Measurements from ENCODE around the gene RBM34.
"Not testable (repeated sequence)": the region's sequence is repeated elsewhere in the genome, so short reads cannot be mapped to it uniquely, and the experiment has no call there.

The RBM34 gene

GRCh38 chr1:235203428-235203827, 42.4 kb upstream of the RBM34 start:
- WGBS (ENCODE audit: extremely low coverage, insufficient coverage, insufficient read length) = no CpG with 5 or more reads among the region's 1 CpG

GRCh38 chr1:235202447-235202846, 41.4 kb upstream of the RBM34 start:
- DNase-seq = not testable (repeated sequence)
- no CpG with 5 or more reads among the region's 5 CpGs for WGBS (ENCODE audit: extremely low coverage, insufficient coverage, insufficient read length)

More at GRCh38 chr1:235203428-235203827, 42.4 kb upstream of the RBM34 start:
- Histone ChIP-seq H3K27ac (ENCODE audit: low read depth, low read length) (no peak overlapping the region), H3K14ac (ENCODE audit: low read length) (no peak overlapping the region), H4K12ac (ENCODE audit: low read depth, low read length) (no peak overlapping the region), H3K27me3 (ENCODE audit: insufficient read depth, low read length) (no peaks in the 10 kb centered on the region), H4K8ac (ENCODE audit: low read depth, low read length) (no peak overlapping the region), H2AFZ (ENCODE audit: insufficient read depth, low read length, poor library complexity) (no peak overlapping the region), H2AK5ac (ENCODE audit: low read length) (no peak overlapping the region), H3K9me3 (ENCODE audit: insufficient read depth, low read depth, low read length) (no peaks in the 10 kb centered on the region), H4K91ac (ENCODE audit: low read depth, low read length) (no peak overlapping the region), H3K4ac (ENCODE audit: low read depth, low read length) (no peak overlapping the region), H2BK120ac (ENCODE audit: insufficient read depth, low read length, poor library complexity) (no peak overlapping the region), H3K36me3 (ENCODE audit: control insufficient read depth in 1 of 2, insufficient read depth in 2 of 2, low read length in 2 of 2) (peaks cover 8 to 14% of the 10 kb centered on the region in 2 experiments), H3K4me2 (ENCODE audit: low read length) (no peak overlapping the region), H3K23ac (ENCODE audit: low read length) (no peak overlapping the region), H3K79me1 (ENCODE audit: low read length) (no peaks in the 10 kb centered on the region), H2BK5ac (ENCODE audit: low read depth, low read length, poor library complexity) (no peak overlapping the region), H3K4me1 (ENCODE audit: control insufficient read depth in 1 of 2, insufficient read depth in 2 of 2, low read length in 2 of 2) (no peaks in the 10 kb centered on the region), H3K18ac (ENCODE audit: low read length) (no peak overlapping the region), H3K79me2 (ENCODE audit: control insufficient read depth, insufficient read depth, low read length, poor library complexity) (no peaks in the 10 kb centered on the region), H3K4me3 (ENCODE audit: low read depth, low read length) (no peak overlapping the region), H2BK12ac (ENCODE audit: low read length) (no peak overlapping the region), H3K9ac (ENCODE audit: low read length) (no peak overlapping the region)
- DNase-seq = no peak

GRCh38 chr1:235199441-235199840, 38.4 kb upstream of the RBM34 start:
- Histone ChIP-seq H3K18ac (ENCODE audit: low read length) (no peak overlapping the region), H2AFZ (ENCODE audit: insufficient read depth, low read length, poor library complexity) (no peak overlapping the region), H3K9me3 (ENCODE audit: insufficient read depth, low read depth, low read length) (no peaks in the 10 kb centered on the region), H3K9ac (ENCODE audit: low read length) (no peak overlapping the region), H3K14ac (ENCODE audit: low read length) (no peak overlapping the region), H3K27me3 (ENCODE audit: insufficient read depth, low read length) (no peaks in the 10 kb centered on the region), H4K91ac (ENCODE audit: low read depth, low read length) (no peak overlapping the region), H3K79me2 (ENCODE audit: control insufficient read depth, insufficient read depth, low read length, poor library complexity) (no peaks in the 10 kb centered on the region), H3K23ac (ENCODE audit: low read length) (no peak overlapping the region), H3K4me1 (ENCODE audit: control insufficient read depth in 1 of 2, insufficient read depth in 2 of 2, low read length in 2 of 2) (no peaks in the 10 kb centered on the region), H3K27ac (ENCODE audit: low read depth, low read length) (no peak overlapping the region), H2AK5ac (ENCODE audit: low read length) (no peak overlapping the region), H3K4me2 (ENCODE audit: low read length) (no peak overlapping the region), H4K8ac (ENCODE audit: low read depth, low read length) (no peak overlapping the region), H2BK5ac (ENCODE audit: low read depth, low read length, poor library complexity) (no peak overlapping the region), H3K36me3 (ENCODE audit: control insufficient read depth in 1 of 2, insufficient read depth in 2 of 2, low read length in 2 of 2) (peaks cover 8 to 19% of the 10 kb centered on the region in 2 experiments), H3K4ac (ENCODE audit: low read depth, low read length) (no peak overlapping the region), H2BK12ac (ENCODE audit: low read length) (no peak overlapping the region), H4K12ac (ENCODE audit: low read depth, low read length) (no peak overlapping the region), H3K4me3 (ENCODE audit: low read depth, low read length) (no peak overlapping the region), H2BK120ac (ENCODE audit: insufficient read depth, low read length, poor library complexity) (no peak overlapping the region), H3K79me1 (ENCODE audit: low read length) (no peaks in the 10 kb centered on the region)
- peak in 1 of 2 donors; percentile 40 for DNase-seq
- no CpG with 5 or more reads among the region's 6 CpGs for WGBS (ENCODE audit: extremely low coverage, insufficient coverage, insufficient read length)

More at GRCh38 chr1:235202447-235202846, 41.4 kb upstream of the RBM34 start:
- peaks cover 8 to 14% of the 10 kb centered on the region in 2 experiments for H3K36me3 ChIP-seq (ENCODE audit: control insufficient read depth in 1 of 2, insufficient read depth in 2 of 2, low read length in 2 of 2)
- not testable (repeated sequence) for H3K79me1 ChIP-seq (ENCODE audit: low read length); H2BK12ac ChIP-seq (ENCODE audit: low read length); H3K4me3 ChIP-seq (ENCODE audit: low read depth, low read length); H3K9me3 ChIP-seq (ENCODE audit: insufficient read depth, low read depth, low read length); H3K9ac ChIP-seq (ENCODE audit: low read length); H3K18ac ChIP-seq (ENCODE audit: low read length); H3K4me1 ChIP-seq (ENCODE audit: control insufficient read depth in 1 of 2, insufficient read depth in 2 of 2, low read length in 2 of 2); H3K4me2 ChIP-seq (ENCODE audit: low read length); H3K23ac ChIP-seq (ENCODE audit: low read length); H3K27me3 ChIP-seq (ENCODE audit: insufficient read depth, low read length); H3K4ac ChIP-seq (ENCODE audit: low read depth, low read length); H2BK5ac ChIP-seq (ENCODE audit: low read depth, low read length, poor library complexity); H3K79me2 ChIP-seq (ENCODE audit: control insufficient read depth, insufficient read depth, low read length, poor library complexity); H3K14ac ChIP-seq (ENCODE audit: low read length); H3K27ac ChIP-seq (ENCODE audit: low read depth, low read length); H2AFZ ChIP-seq (ENCODE audit: insufficient read depth, low read length, poor library complexity); H4K8ac ChIP-seq (ENCODE audit: low read depth, low read length); H4K12ac ChIP-seq (ENCODE audit: low read depth, low read length); H4K91ac ChIP-seq (ENCODE audit: low read depth, low read length); H2AK5ac ChIP-seq (ENCODE audit: low read length); H2BK120ac ChIP-seq (ENCODE audit: insufficient read depth, low read length, poor library complexity)

GRCh38 chr1:235190431-235190830, 29.4 kb upstream of the RBM34 start:
- Histone ChIP-seq H3K9ac (ENCODE audit: low read length) (no peak overlapping the region), H3K79me1 (ENCODE audit: low read length) (no peaks in the 10 kb centered on the region), H3K18ac (ENCODE audit: low read length) (no peak overlapping the region), H4K91ac (ENCODE audit: low read depth, low read length) (no peak overlapping the region), H2AFZ (ENCODE audit: insufficient read depth, low read length, poor library complexity) (no peak overlapping the region), H4K8ac (ENCODE audit: low read depth, low read length) (no peak overlapping the region), H3K4me1 (ENCODE audit: control insufficient read depth in 1 of 2, insufficient read depth in 2 of 2, low read length in 2 of 2) (no peaks in the 10 kb centered on the region), H2BK12ac (ENCODE audit: low read length) (no peak overlapping the region), H3K27me3 (ENCODE audit: insufficient read depth, low read length) (no peaks in the 10 kb centered on the region), H3K4me2 (ENCODE audit: low read length) (no peak overlapping the region), H3K9me3 (ENCODE audit: insufficient read depth, low read depth, low read length) (no peaks in the 10 kb centered on the region), H2BK120ac (ENCODE audit: insufficient read depth, low read length, poor library complexity) (no peak overlapping the region), H3K14ac (ENCODE audit: low read length) (no peak overlapping the region), H2AK5ac (ENCODE audit: low read length) (no peak overlapping the region), H3K4ac (ENCODE audit: low read depth, low read length) (no peak overlapping the region), H3K36me3 (ENCODE audit: control insufficient read depth in 1 of 2, insufficient read depth in 2 of 2, low read length in 2 of 2) (peaks cover 11 to 18% of the 10 kb centered on the region in 2 experiments), H3K4me3 (ENCODE audit: low read depth, low read length) (no peak overlapping the region), H3K23ac (ENCODE audit: low read length) (no peak overlapping the region), H3K27ac (ENCODE audit: low read depth, low read length) (no peak overlapping the region), H4K12ac (ENCODE audit: low read depth, low read length) (no peak overlapping the region), H2BK5ac (ENCODE audit: low read depth, low read length, poor library complexity) (no peak overlapping the region), H3K79me2 (ENCODE audit: control insufficient read depth, insufficient read depth, low read length, poor library complexity) (no peaks in the 10 kb centered on the region)
- DNase-seq = no peak
